Transverse colon (tissue), 4 donors: Measurements from ENCODE around the gene SCML1. TPM values are rescaled to one million over a fixed set of nuclear protein-coding genes. Genes with fewer than 3 reads are reported as not detected.

Experiments
- DNase-seq: peaks from one replicate; pipeline ENCODE4 v3.0.0-alpha.2; 2019
- H3K27ac ChIP-seq, 4 donors: fragments of 200-600 bp; sonication (generic); 2 replicates each; pipeline ENCODE4 v1.5.1; 2016 to 2018; ENCODE audit warnings: inconsistent platforms in 4 of 4
- H3K27me3 ChIP-seq: fragments of 200-600 bp; sonication (generic); 2 replicates; pipeline ENCODE4 v1.5.1; 2017; ENCODE audit warnings: inconsistent platforms
- H3K36me3 ChIP-seq, 4 donors: fragments of 200-600 bp; sonication (generic); 2 replicates each; pipeline ENCODE4 v1.5.1; 2017 to 2019; ENCODE audit warnings: inconsistent platforms in 4 of 4
- H3K4me1 ChIP-seq, 4 donors: fragments of 200-600 bp; sonication (generic); 2 replicates each; pipeline ENCODE4 v1.5.1; 2017 to 2020; ENCODE audit warnings: inconsistent platforms in 4 of 4
- H3K4me3 ChIP-seq, 4 donors: fragments of 200-600 bp; sonication (generic); 1 replicate in 1 of 4; 2 replicates in 3 of 4; pipeline versions ENCODE4 v1.5.1 to v1.6.1; 2017 to 2019; ENCODE audit warnings: inconsistent platforms in 4 of 4
- H3K9me3 ChIP-seq, 2 donors: fragments of 200-600 bp; sonication (generic); 2 replicates each; pipeline ENCODE4 v1.5.1; 2017 to 2019; ENCODE audit warnings: inconsistent platforms in 2 of 2
- CTCF ChIP-seq, 5 experiments: fragments of 200-600 bp in 3 of 5; fragments of 450-650 bp in 2 of 5; sonication (generic) in 3 of 5; IDR thresholded peaks; 1 replicate in 2 of 5; 2 replicates in 3 of 5; pipeline ENCODE4 v1.5.1; 2016 to 2017; ENCODE audit warnings: antibody characterized with exemption in 5 of 5, inconsistent platforms in 3 of 5, mild to moderate bottlenecking in 2 of 5, moderate library complexity in 1 of 5
- EP300 ChIP-seq: sonication (generic); formaldehyde crosslinking; IDR thresholded peaks from one replicate; pipeline ENCODE4 v1.6.1; 2017; ENCODE audit warnings: antibody characterized with exemption, low read depth
- POLR2A ChIP-seq: fragments of 450-650 bp; IDR thresholded peaks from one replicate; pipeline ENCODE4 v1.6.1; 2016; ENCODE audit warnings: antibody characterized with exemption, mild to moderate bottlenecking, moderate library complexity
- POLR2AphosphoS5 ChIP-seq, 3 donors: sonication (generic); formaldehyde crosslinking; IDR thresholded peaks; one replicate each; pipeline ENCODE4 v1.6.1; 2016; ENCODE audit warnings: antibody characterized with exemption in 3 of 3
- WGBS, 2 donors: methylation state at CpG; one replicate each; pipeline ENCODE4 v1.1.5; 2018; ENCODE audit warnings: low coverage in 1 of 2; 5-methylcytosine and 5-hydroxymethylcytosine counted together
- in situ Hi-C, 4 donors: fragments of 200-750 bp; cut with MboI; loops; one replicate each; pipeline versions ENCODE4 v1.15.0 to v1.15.1; 2017; ENCODE audit warnings: low sequenced_read_pairs in 3 of 4, low pct_ligation_motif_present in 1 of 4, low pct_unique_long_range_greater_than_20kb in 1 of 4
- intact Hi-C: fragments of 100-400 bp; cut with DNase I; formaldehyde crosslinking; loops from one replicate; pipeline ENCODE4 v1.15.1; 2023; ENCODE audit warnings: low total_unique reads
- total RNA-seq, 4 donors: library from RNA; depleted of rRNA; stranded (reverse); fragments of >200 nt; gene quantifications; one replicate each; pipeline ENCODE4 v1.1.0, GENCODE V29; 2016

SCML1 gene
- total RNA-seq, 4 donors from 2014 or later: 9.7 to 21.1 (median 13.8) TPM

DNA sequence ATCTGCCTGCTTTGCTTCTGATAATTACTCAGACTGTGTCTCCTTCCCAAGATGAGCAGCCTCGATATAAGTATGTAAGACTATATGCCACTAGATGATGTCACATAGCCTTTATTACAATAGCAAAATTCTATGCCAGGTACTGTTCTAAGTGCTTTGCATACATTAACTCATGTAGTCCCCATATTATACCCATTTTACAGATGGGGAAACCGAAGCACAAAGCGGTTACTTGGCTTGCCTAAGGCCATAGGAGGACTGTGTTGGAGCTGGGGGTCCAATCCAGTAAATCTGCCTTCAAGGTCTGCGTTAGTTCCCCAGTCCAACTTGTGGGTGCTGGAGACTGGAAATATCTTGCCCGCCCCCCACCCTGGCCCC lies 826 bp upstream of the SCML1 start:
- H3K27ac ChIP-seq: peak overlapping the region; percentile 86 to 92 (median 87)
- H3K9me3 ChIP-seq: no peaks in the 10 kb centered on the region
- DNase-seq: no peak
- H3K4me1 ChIP-seq: peaks cover 0 to 4% (median 3%) of the 10 kb centered on the region in 4 donors
- 48% methylated on average over 5 of the region's 5 CpGs; no CpG with 5 or more reads in 1 of the 2 donors for WGBS, 2 donors
- H3K36me3 ChIP-seq: no peaks in the 10 kb centered on the region
- intact Hi-C loops: no loop called here
- peak overlapping the region in 3 of 4 donors; percentile 15 to 44 (median 22) for H3K4me3 ChIP-seq
- no peaks in the 10 kb centered on the region for H3K27me3 ChIP-seq
- in situ Hi-C loops: loop anchor here in 1 of 4 donors (25.0 kb wide), 1 partner anchor 1601 kb away; the partner anchor contains the start of gene PDHA1
- no peak for TF ChIP-seq CTCF (IDR thresholded peaks at IDR 0.05)
- no peak for TF ChIP-seq POLR2AphosphoS5 (IDR thresholded peaks at IDR 0.05)
- no peak for TF ChIP-seq EP300
- TF ChIP-seq POLR2A: no peak

GRCh38 chrX:17737710-17737985 lies 355 bp downstream of the SCML1 start:
- no peak for DNase-seq
- intact Hi-C loops: no loop called here
- no peak for TF ChIP-seq POLR2A
- no peak for TF ChIP-seq EP300
- no peak for TF ChIP-seq POLR2AphosphoS5 (IDR thresholded peaks at IDR 0.05)
- H3K9me3 ChIP-seq: no peaks in the 10 kb centered on the region
- H3K4me3 ChIP-seq: peak overlapping the region; percentile 42 to 68 (median 54)
- H3K36me3 ChIP-seq: no peaks in the 10 kb centered on the region
- no peaks in the 10 kb centered on the region for H3K27me3 ChIP-seq
- peaks cover 0 to 4% (median 3%) of the 10 kb centered on the region in 4 donors for H3K4me1 ChIP-seq
- in situ Hi-C loops: loop anchor here in 1 of 4 donors (25.0 kb wide), 1 partner anchor 1600 kb away; the partner anchor contains the start of gene PDHA1
- H3K27ac ChIP-seq: peak overlapping the region; percentile 91 to 96 (median 93)
- 57% methylated on average over 15 of the region's 15 CpGs; no CpG with 5 or more reads in 1 of the 2 donors for WGBS, 2 donors

DNA sequence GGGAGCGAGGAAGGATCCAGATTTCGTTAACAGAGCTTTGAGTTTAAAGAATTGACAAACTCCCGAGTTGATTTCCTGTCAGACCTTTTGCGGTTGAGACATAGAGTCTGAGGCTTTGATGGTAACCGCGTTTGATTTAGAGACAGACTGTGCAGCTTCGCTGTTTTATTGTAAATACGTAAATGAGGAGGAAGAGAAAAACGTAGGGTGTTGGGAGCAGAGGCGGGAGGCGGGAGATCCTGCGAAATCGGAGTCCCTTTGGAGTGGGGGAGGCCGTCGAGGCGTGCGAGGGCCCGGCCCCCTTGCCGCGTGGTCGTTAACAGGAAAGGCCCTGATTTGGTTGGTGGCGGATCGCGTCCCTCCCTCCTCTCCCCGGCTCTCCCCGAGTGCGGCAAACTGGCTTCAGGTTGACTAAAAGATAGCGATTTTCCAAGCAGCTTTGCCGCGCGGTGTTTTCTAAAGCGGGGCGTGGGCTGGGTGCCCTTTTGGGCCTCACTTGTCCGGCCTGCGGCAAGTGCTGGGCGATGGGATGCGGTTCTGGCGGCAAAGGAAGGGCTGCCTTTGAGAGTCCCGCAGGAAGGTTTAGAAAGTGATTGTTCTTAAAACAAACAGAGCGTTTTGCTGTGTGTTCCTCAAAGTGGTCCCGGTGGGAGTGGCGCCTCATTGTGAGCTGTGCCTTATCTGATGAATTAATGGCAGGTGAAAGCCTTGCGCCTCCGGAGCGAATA lies 857 bp downstream of the SCML1 start:
- Histone ChIP-seq H3K27me3 (no peaks in the 10 kb centered on the region), H3K4me1 (peaks cover 0 to 4% (median 3%) of the 10 kb centered on the region in 4 donors), H3K9me3 (no peaks in the 10 kb centered on the region), H3K27ac (peak overlapping the region; percentile 91 to 96 (median 93)), H3K4me3 (peak overlapping the region; percentile 42 to 68 (median 54)), H3K36me3 (no peaks in the 10 kb centered on the region)
- in situ Hi-C loops (loop anchor here in 1 of 4 donors (25.0 kb wide), 1 partner anchor 1599 kb away; the partner anchor contains the start of gene PDHA1), intact Hi-C loops (no loop called here)
- 52% methylated on average over 45 of the region's 45 CpGs; no CpG with 5 or more reads in 1 of the 2 donors for WGBS, 2 donors
- DNase-seq: peak; percentile 50
- TF ChIP-seq EP300 (no peak), POLR2AphosphoS5 (IDR thresholded peaks at IDR 0.05) (no peak), POLR2A (no peak), CTCF (IDR thresholded peaks at IDR 0.05) (no peak)

DNA sequence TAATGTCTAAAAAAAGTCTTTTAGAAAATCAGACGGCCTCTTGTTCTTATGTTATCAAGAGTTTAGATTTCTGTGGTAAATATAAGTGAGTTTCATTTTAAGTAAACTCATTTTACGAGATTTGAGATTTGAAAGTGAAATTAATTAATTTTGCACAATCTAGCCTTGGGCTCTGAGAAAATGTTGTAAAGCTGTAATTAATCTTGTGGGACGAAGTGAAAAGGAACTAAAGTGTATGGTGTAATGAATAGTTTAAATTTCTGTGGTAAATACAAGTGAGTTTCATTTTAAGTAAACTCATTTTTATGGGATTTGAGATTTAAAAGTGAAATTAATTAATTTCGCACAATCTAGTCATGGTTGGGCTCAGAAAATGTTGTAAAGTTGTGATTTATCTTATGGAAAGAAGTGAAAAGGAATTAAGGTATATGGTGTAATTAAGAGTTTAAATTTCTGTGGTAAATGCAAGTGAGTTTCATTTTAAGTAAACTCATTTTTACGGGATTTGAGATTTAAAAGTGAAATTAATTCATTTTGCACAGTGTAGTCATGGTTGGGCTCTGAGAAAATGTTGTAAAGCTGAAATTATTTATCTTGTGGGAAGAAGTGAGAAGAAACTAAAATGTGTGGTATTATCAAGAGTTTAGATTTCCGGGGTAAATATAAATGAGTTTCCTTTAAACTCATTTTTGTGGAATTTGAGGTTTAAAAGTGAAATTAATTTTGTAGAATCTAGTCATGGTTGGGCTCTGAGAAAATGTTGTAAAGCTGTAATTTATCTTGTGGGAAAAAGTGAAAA lies 1.6 kb downstream of the SCML1 start:
- Histone ChIP-seq H3K4me3 (peak overlapping the region; percentile 16 to 68 (median 54)), H3K36me3 (no peaks in the 10 kb centered on the region), H3K4me1 (peaks cover 0 to 4% (median 3%) of the 10 kb centered on the region in 4 donors), H3K9me3 (no peaks in the 10 kb centered on the region), H3K27ac (peak overlapping the region; percentile 91 to 96 (median 93)), H3K27me3 (no peaks in the 10 kb centered on the region)
- TF ChIP-seq EP300 (no peak), CTCF (IDR thresholded peaks at IDR 0.05) (no peak), POLR2A (no peak), POLR2AphosphoS5 (IDR thresholded peaks at IDR 0.05) (no peak)
- DNase-seq: no peak
- intact Hi-C loops: no loop called here
- in situ Hi-C loops: loop anchor here in 1 of 4 donors (25.0 kb wide), 1 partner anchor 1598 kb away; the partner anchor contains the start of gene PDHA1
- WGBS, 2 donors: 33 to 37% methylated on average over 3 to 6 of the region's 6 CpGs
